Epithelial cell of esophagus (primary cell): ENCODE data around the gene ATP5F1D.
"Not testable (repeated sequence)": the region's sequence is repeated elsewhere in the genome, so short reads cannot be mapped to it uniquely, and the experiment has no call there.

ENCODE experiments used
- DNase-seq: peaks from one replicate; pipeline ENCODE4 v3.0.0; 2010; ENCODE audit warnings: low read depth
- H3K4me3 ChIP-seq: 2 replicates; pipeline ENCODE4 v1.5.1; 2011; ENCODE audit warnings: mild to moderate bottlenecking, low read length, control low read depth
- CTCF ChIP-seq: IDR thresholded peaks from 2 replicates; pipeline ENCODE4 v1.5.1; 2011; ENCODE audit warnings: low read depth, mild to moderate bottlenecking, low read length, control low read depth, inconsistent platforms; ENCODE audit not compliant: insufficient read depth; ENCODE audit errors: missing control alignments

Gene ATP5F1D

DNA sequence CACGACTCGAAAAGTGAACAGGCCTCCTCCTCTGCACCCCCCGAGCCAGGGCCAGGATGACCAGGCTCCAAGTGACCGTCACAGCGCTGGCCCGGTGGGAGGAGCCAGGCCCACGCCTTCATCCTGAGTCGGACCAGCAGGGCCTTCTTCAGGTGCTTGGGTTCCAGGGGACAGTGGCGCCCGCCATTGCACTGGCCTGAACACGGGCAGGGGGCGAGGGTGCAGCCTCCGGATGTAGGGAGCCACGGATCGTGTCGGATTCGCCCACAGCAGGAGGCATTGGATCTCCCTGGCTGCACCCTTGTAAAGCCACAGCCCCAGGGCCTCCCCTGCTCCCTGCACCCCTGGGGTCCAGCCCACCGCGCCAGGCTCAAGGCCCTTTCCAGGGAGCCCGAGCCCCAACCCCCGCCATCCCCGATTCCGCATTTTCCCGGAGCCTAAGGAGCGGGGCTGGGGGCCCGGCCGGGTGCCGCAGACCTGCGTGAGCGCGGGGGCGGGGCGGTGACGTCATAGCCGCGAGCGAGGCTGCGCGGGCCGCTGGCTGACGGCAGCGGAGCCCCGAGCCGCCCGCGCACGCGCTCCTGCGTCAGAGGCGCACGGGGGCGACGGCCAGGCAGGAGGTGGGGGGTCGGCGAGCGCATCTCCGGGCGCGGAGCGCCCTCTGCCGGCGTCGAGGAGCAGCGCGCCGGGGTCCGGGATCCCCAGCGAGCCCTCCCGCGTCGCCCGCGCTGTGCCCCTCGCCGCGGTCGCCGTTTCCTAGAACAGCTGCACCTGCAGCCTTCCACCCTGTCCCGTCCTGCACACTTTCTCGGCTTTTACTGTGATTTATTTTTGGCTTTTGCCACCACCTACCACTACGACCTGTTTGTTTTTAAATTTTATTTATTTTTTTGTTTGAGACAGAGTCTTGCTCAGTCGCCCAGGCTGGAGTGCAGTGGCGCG lies 1.5 kb upstream of the ATP5F1D start:
- DNase-seq = peak; percentile 89
- peak; percentile 41 for TF ChIP-seq CTCF
- peak overlapping the region; percentile 40 for H3K4me3 ChIP-seq

DNA sequence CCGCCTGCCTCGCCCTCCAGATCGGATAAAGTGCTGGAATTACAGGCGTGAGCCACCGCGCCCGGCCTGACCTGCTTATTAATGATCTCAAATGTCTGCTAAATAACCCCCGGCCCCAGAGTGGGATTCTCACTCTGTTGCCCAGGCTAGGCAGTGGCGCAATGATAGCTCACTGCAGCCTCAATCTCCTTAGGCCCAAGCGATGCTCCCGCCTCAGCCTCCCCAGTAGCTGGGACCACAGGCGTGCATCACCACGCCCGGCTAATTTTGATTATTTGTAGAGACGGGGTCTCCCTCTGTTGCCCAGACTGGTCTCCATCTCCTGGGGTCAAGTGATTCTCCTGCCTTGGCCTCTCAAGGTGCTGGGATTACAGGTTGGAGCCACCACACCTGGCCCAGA lies 626 bp upstream of the ATP5F1D start:
- no peak for DNase-seq
- TF ChIP-seq CTCF = no peak
- peak overlapping the region; percentile 67 for H3K4me3 ChIP-seq

DNA sequence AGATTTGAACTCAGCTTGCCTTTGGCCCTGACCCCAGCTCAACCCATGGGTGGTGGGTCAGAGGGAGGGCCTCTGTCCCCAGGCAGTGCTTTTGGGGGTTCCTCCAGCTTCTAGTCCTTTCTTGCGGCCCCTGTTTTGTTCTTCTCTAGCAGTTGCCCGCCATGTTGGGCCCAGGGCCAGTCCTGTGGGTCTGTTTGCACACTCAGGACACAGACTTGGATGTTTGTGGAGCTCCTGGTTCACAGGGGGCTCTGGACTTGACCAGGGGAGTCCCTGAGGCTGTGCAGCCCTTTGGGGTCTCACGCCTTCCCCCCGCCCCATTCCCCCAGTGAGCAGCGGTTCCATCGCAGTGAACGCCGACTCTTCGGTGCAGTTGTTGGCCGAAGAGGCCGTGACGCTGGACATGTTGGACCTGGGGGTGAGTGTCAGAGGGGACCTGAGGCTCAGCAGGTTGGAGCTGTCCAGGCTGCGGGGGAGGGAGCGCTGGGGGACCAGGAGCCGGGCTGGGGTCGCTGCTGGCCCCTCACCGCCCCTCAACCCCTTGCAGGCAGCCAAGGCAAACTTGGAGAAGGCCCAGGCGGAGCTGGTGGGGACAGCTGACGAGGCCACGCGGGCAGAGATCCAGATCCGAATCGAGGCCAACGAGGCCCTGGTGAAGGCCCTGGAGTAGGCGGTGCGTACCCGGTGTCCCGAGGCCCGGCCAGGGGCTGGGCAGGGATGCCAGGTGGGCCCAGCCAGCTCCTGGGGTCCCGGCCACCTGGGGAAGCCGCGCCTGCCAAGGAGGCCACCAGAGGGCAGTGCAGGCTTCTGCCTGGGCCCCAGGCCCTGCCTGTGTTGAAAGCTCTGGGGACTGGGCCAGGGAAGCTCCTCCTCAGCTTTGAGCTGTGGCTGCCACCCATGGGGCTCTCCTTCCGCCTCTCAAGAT lies 2.5 kb downstream of the ATP5F1D start:
- peak overlapping the region; percentile 15 for H3K4me3 ChIP-seq
- peak; percentile 86 for DNase-seq
- peak; percentile 79 for TF ChIP-seq CTCF

- DNase-seq = no peak
- peak overlapping the region; percentile 15 for H3K4me3 ChIP-seq
- no peak for TF ChIP-seq CTCF
These were observed 3.3 kb downstream of the ATP5F1D start for GRCh38 chr19:1244693-1245451.

DNA sequence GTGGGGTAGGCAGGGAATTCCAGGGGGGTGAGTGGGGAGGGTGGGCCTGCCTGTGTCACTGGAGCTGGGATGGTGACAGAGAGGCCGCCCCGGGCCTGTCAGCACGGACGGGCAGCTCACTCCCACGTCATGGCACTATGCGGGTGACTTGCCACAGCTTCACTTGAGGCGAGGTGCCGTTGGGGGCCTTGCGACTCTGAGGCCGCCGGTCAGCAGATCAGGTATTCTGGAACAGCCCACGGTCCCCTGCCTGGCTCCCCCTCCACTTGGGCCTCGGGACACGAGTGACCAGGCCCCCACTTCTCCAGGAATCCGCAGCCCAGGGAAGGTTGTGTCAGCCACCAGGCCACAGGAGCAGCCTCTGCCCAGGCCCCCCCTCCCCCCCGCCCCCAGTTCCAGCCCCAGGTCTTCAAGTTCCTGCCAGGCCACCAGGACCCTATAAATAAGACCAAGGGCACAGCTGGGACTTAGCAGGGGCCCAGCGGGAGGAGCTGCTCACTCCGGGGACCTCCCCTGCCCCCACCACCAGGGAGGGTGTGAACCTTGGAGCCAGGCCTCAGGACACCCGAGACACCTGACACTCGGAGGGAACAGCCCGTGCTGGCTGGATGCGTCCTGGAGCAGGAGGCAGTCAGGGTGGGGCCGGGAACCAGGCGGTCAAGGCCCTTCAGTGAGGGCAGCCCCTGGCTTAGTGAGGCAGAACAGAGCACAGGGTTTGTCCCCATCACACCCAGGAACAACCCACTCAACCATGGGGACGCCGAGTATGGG lies 4.1 kb downstream of the ATP5F1D start:
- TF ChIP-seq CTCF = no peak
- DNase-seq = no peak
- H3K4me3 ChIP-seq = no peak overlapping the region

- DNase-seq, H3K4me3 ChIP-seq: not testable (repeated sequence)
These were observed 4.9 kb downstream of the ATP5F1D start for GRCh38 chr19:1246265-1247087.
